ENCODE results near the gene ISX. TPM values are rescaled to one million over a fixed set of nuclear protein-coding genes. Genes with fewer than 3 reads are reported as not detected.

Gene ISX
- total and polyA plus RNA-seq, 8 donors = 0.55 to 53.0 TPM; not detected in 6

- no peak for TF ChIP-seq EP300 (IDR thresholded peaks at IDR 0.05)
- TF ChIP-seq POLR2AphosphoS5 (IDR thresholded peaks at IDR 0.05) = no peak
- TF ChIP-seq, protein P1, sequence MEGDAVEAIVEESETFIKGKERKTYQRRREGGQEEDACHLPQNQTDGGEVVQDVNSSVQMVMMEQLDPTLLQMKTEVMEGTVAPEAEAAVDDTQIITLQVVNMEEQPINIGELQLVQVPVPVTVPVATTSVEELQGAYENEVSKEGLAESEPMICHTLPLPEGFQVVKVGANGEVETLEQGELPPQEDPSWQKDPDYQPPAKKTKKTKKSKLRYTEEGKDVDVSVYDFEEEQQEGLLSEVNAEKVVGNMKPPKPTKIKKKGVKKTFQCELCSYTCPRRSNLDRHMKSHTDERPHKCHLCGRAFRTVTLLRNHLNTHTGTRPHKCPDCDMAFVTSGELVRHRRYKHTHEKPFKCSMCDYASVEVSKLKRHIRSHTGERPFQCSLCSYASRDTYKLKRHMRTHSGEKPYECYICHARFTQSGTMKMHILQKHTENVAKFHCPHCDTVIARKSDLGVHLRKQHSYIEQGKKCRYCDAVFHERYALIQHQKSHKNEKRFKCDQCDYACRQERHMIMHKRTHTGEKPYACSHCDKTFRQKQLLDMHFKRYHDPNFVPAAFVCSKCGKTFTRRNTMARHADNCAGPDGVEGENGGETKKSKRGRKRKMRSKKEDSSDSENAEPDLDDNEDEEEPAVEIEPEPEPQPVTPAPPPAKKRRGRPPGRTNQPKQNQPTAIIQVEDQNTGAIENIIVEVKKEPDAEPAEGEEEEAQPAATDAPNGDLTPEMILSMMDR (IDR thresholded peaks at IDR 0.05) = no peak
- no peak for TF ChIP-seq POLR2A (IDR thresholded peaks at IDR 0.05)
- no peaks in the 10 kb centered on the region for H3K4me1 ChIP-seq
- no peak overlapping the region for H3K4me3 ChIP-seq
- WGBS, 5 donors = 45 to 61% (median 52%) methylated on average over 14 of the region's 14 CpGs
- H3K27me3 ChIP-seq = peaks cover 0 to 54% (median 9%) of the 10 kb centered on the region in 3 donors
- H3K36me3 ChIP-seq = no peaks in the 10 kb centered on the region
- no peak for DNase-seq
- no peak overlapping the region for H3K27ac ChIP-seq
- no peaks in the 10 kb centered on the region for H3K9me3 ChIP-seq
- intact Hi-C loops (cut with DNase I; ENCODE audit: low total_unique reads) = no loop called here
These were observed 67.9 kb downstream of the ISX start for GRCh38 chr22:35133702-35134380.

GRCh38 chr22:35134637-35135036, 68.7 kb downstream of the ISX start:
- intact Hi-C loops (cut with DNase I; ENCODE audit: low total_unique reads) = no loop called here
- peaks cover 0 to 46% (median 9%) of the 10 kb centered on the region in 3 donors for H3K27me3 ChIP-seq
- no peak overlapping the region for H3K27ac ChIP-seq
- no peak for TF ChIP-seq POLR2AphosphoS5 (IDR thresholded peaks at IDR 0.05)
- no peak for TF ChIP-seq EP300 (IDR thresholded peaks at IDR 0.05)
- TF ChIP-seq, protein P1 (IDR thresholded peaks at IDR 0.05) = no peak
- no peak for TF ChIP-seq POLR2A (IDR thresholded peaks at IDR 0.05)
- DNase-seq = peak in 1 of 2 donors; percentile 59
- no peaks in the 10 kb centered on the region for H3K9me3 ChIP-seq
- no peaks in the 10 kb centered on the region for H3K4me1 ChIP-seq
- WGBS, 5 donors = 16 to 26% (median 21%) methylated on average over 6 to 8 of the region's 8 CpGs
- H3K4me3 ChIP-seq = no peak overlapping the region
- H3K36me3 ChIP-seq = no peaks in the 10 kb centered on the region

DNA sequence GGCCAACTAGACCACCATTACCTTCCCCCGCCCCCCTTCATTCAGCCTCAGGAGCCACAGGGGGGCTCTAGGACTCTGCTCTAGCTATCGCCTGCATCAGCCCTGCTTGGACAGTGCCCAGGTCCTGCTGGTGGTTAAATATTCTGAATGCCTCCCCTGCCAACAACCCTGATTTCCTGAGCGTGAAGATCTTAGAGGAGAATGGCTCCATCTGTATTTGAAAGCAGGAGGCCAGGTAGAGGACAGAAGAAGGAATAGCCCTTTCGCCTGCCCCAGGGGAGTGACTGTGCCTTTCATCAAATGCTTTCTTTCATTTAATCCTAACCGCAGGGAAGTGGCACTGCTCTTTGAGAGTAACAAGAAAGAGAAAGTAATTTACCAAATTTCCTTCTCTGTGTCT, 69.2 kb downstream of the ISX start:
- H3K4me3 ChIP-seq = no peak overlapping the region
- H3K27me3 ChIP-seq = peaks cover 0 to 43% (median 9%) of the 10 kb centered on the region in 3 donors
- no peak overlapping the region for H3K27ac ChIP-seq
- 39 to 55% (median 48%) methylated on average over 5 of the region's 5 CpGs for WGBS, 5 donors
- intact Hi-C loops (cut with DNase I; ENCODE audit: low total_unique reads) = no loop called here
- H3K36me3 ChIP-seq = no peaks in the 10 kb centered on the region
- DNase-seq = no peak
- TF ChIP-seq POLR2A (IDR thresholded peaks at IDR 0.05) (no peak), POLR2AphosphoS5 (IDR thresholded peaks at IDR 0.05) (no peak)
- TF ChIP-seq, protein P1 (IDR thresholded peaks at IDR 0.05) = no peak
- H3K4me1 ChIP-seq = no peaks in the 10 kb centered on the region
- H3K9me3 ChIP-seq = no peaks in the 10 kb centered on the region

Other genes starting within 250 kb of the ISX start
- 10 to 100 TPM; 13.3 to 31.0 (median 17.9) TPM for gene HMGXB4, start 191.3 kb downstream of the ISX start, total RNA-seq
- gene HMGXB4, start 191.3 kb downstream of the ISX start, polyA plus RNA-seq = 1 to 10 TPM; 4.8 to 8.6 (median 5.9) TPM
- gene TOM1, start 233.7 kb downstream of the ISX start, total RNA-seq = 100 to 1,000 TPM in 1 of 5 donors, 10 to 100 TPM in 4; 17.3 to 150 (median 51.3) TPM
- gene TOM1, start 233.7 kb downstream of the ISX start, polyA plus RNA-seq = 10 to 100 TPM; 29.3 to 32.7 (median 30.1) TPM

Data from stomach (tissue), 9 donors.